ENCODE results near the gene MISP. TPM values are rescaled to one million over a fixed set of nuclear protein-coding genes. Genes with fewer than 3 reads are reported as not detected.
A peak's percentile ranks its signal among the peaks of the same experiment; 100 is the strongest.

The MISP gene
- total and polyA plus RNA-seq, 10 of the 15 experiments (the other 5 are each of a cell fraction or from before 2014, with no cell fraction given): not detected

GRCh38 chr19:755063-755462 is 4.2 kb downstream of the MISP start (continued):
- TF ChIP-seq CBX3 (IDR thresholded peaks at IDR 0.05; ENCODE audit: borderline replicate concordance, low read depth) (no peak), ZNF24 (IDR thresholded peaks at IDR 0.05) (no peak), ZBTB40 (IDR thresholded peaks at IDR 0.05; ENCODE audit: borderline replicate concordance) (no peak), PKNOX1 (IDR thresholded peaks at IDR 0.05) (no peak), SRF (IDR thresholded peaks at IDR 0.05; ENCODE audit: low read depth in 2 of 2, low read length in 2 of 2) (no peak)

GRCh38 chr19:756236-756635 is 5.3 kb downstream of the MISP start:
- Histone ChIP-seq H4K20me1 (ENCODE audit: control insufficient read depth, insufficient read depth) (no peaks in the 10 kb centered on the region), H3K4me2 (ENCODE audit: control insufficient read depth, insufficient read depth) (no peak overlapping the region), H2AFZ (ENCODE audit: control insufficient read depth, low read depth, low read length) (no peak overlapping the region), H3K79me2 (ENCODE audit: control insufficient read depth, insufficient read depth, low read length) (no peaks in the 10 kb centered on the region), H3K9me3 (replicated peaks; ENCODE audit: control insufficient read depth, insufficient read depth, low read length) (peaks cover 7% of the 10 kb centered on the region; the same call in 1 of the 3 replicates), H3K27ac (ENCODE audit: control insufficient read depth, insufficient read depth) (no peak overlapping the region), H3K9ac (ENCODE audit: control insufficient read depth, insufficient read depth, low read length) (no peak overlapping the region), H3K36me3 (ENCODE audit: control insufficient read depth in 2 of 2, insufficient read depth in 2 of 2, low read length in 1 of 2) (no peaks in the 10 kb centered on the region), H3K4me1 (ENCODE audit: control insufficient read depth, insufficient read depth, low read length) (no peaks in the 10 kb centered on the region), H3K27me3 (replicated peaks in 1 of 2; ENCODE audit: control insufficient read depth in 2 of 2, insufficient read depth in 2 of 2, low read length in 1 of 2) (no peaks in the 10 kb centered on the region), H3K4me3 (no peak overlapping the region)
- BruUV-seq (replicated peaks): no TSS peak
- TF ChIP-seq SREBF2 (IDR thresholded peaks at IDR 0.05; ENCODE audit: low read length): no peak
- TF ChIP-seq USF1 (IDR thresholded peaks at IDR 0.05; ENCODE audit: borderline replicate concordance, extremely low read length, insufficient read depth, low read depth, low read length): peak; percentile 13
- peak; percentile 75 for TF ChIP-seq NFYB (IDR thresholded peaks at IDR 0.05; ENCODE audit: insufficient read depth, low read depth, low read length)
- TF ChIP-seq SP1 (IDR thresholded peaks at IDR 0.05; ENCODE audit: low read depth, low read length): peak; percentile 67
- POLR2A ChIA-PET: no interaction called here
- ATAC-seq (peak; percentile 61), FAIRE-seq (no peak), DNase-seq (ENCODE audit: low read depth, low spot score) (no peak)
- SMC1A ChIA-PET (ENCODE audit: uncharacterized antibody, unreplicated experiment): no interaction called here
- intact Hi-C loops (cut with micrococcal nuclease; ENCODE audit: unreplicated experiment): no loop called here
- in situ Hi-C loops (cut with MboI): no loop called here
- CTCF ChIA-PET: no interaction called here
- RAD21 ChIA-PET (ENCODE audit: unreplicated experiment): no interaction called here

All from GM12878 (cell line).